HepG2 (cell line): ENCODE results near the gene AFG1L. TPM values are rescaled to one million over a fixed set of nuclear protein-coding genes. Genes with fewer than 3 reads are reported as not detected.
A peak's percentile ranks its signal among the peaks of the same experiment; 100 is the strongest.

Source experiments
- ADNP ChIP-seq: sonication (generic); formaldehyde crosslinking; IDR thresholded peaks from 2 replicates; pipeline ENCODE4 v1.4.0; 2020; ENCODE audit warnings: missing genetic modification reagents
- ARNTL ChIP-seq: sonication (generic); formaldehyde crosslinking; IDR thresholded peaks from 2 replicates; pipeline ENCODE4 v1.4.0; 2020; ENCODE audit warnings: mild to moderate bottlenecking, missing genetic modification reagents
- CENPT ChIP-seq: sonication (generic); formaldehyde crosslinking; IDR thresholded peaks from 2 replicates; pipeline ENCODE4 v1.8.0; 2022; ENCODE audit warnings: low read depth, mild to moderate bottlenecking, moderate library complexity, missing genetic modification reagents
- CHCHD3 ChIP-seq: sonication (generic); formaldehyde crosslinking; IDR thresholded peaks from 2 replicates; pipeline ENCODE4 v1.8.0; 2022; ENCODE audit warnings: mild to moderate bottlenecking, missing genetic modification reagents, moderate library complexity
- GATAD2A ChIP-seq: IDR thresholded peaks from 2 replicates; pipeline ENCODE4 v1.6.1; 2016
- KDM5B ChIP-seq: sonication (generic); formaldehyde crosslinking; IDR thresholded peaks from 2 replicates; pipeline ENCODE4 v1.4.0; 2020; ENCODE audit warnings: missing genetic modification reagents, mild to moderate bottlenecking, borderline replicate concordance
- MAF1 ChIP-seq: sonication (generic); formaldehyde crosslinking; IDR thresholded peaks from 2 replicates; pipeline ENCODE4 v1.5.0; 2020; ENCODE audit warnings: missing genetic modification reagents, borderline replicate concordance
- NBN ChIP-seq: fragments of 450-650 bp; conservative IDR thresholded peaks from 2 replicates; pipeline ENCODE4 v1.6.1; 2017
- NFATC3 ChIP-seq: sonication (generic); formaldehyde crosslinking; IDR thresholded peaks from 2 replicates; pipeline ENCODE4 v1.5.1; 2020; ENCODE audit warnings: mild to moderate bottlenecking, missing genetic modification reagents
- NFKB2 ChIP-seq: sonication (generic); formaldehyde crosslinking; IDR thresholded peaks from 2 replicates; pipeline ENCODE4 v1.4.0; 2020; ENCODE audit warnings: missing genetic modification reagents, borderline replicate concordance
- RBAK ChIP-seq: sonication (generic); formaldehyde crosslinking; IDR thresholded peaks from 2 replicates; pipeline ENCODE4 v1.5.1; 2020; ENCODE audit warnings: mild to moderate bottlenecking, missing genetic modification reagents
- RORA ChIP-seq: sonication (generic); formaldehyde crosslinking; IDR thresholded peaks from 2 replicates; pipeline ENCODE4 v1.5.0; 2020; ENCODE audit warnings: mild to moderate bottlenecking, missing genetic modification reagents, moderate library complexity
- SAP130 ChIP-seq: IDR thresholded peaks from 2 replicates; pipeline ENCODE4 v1.6.1; 2016; ENCODE audit warnings: low read depth
- SETDB1 ChIP-seq: sonication (generic); formaldehyde crosslinking; IDR thresholded peaks from 2 replicates; pipeline ENCODE4 v1.5.1; 2020; ENCODE audit warnings: missing genetic modification reagents, mild to moderate bottlenecking, borderline replicate concordance
- SRSF4 ChIP-seq: fragments of 200-400 bp; formaldehyde crosslinking; IDR thresholded peaks from one replicate; pipeline ENCODE4 v1.6.1; 2018; ENCODE audit warnings: mild to moderate bottlenecking, low read depth, low read length, moderate library complexity; ENCODE audit not compliant: poor library complexity, severe bottlenecking
- XBP1 ChIP-seq: sonication (generic); formaldehyde crosslinking; IDR thresholded peaks from 2 replicates; pipeline ENCODE4 v1.5.0; 2020; ENCODE audit warnings: missing genetic modification reagents
- ZBTB1 ChIP-seq: sonication (generic); formaldehyde crosslinking; IDR thresholded peaks from 2 replicates; pipeline ENCODE4 v1.4.0; 2020; ENCODE audit warnings: missing genetic modification reagents, borderline replicate concordance
- ZMYM3 ChIP-seq: sonication (generic); formaldehyde crosslinking; IDR thresholded peaks from 2 replicates; pipeline ENCODE4 v1.5.1; 2020; ENCODE audit warnings: mild to moderate bottlenecking, missing genetic modification reagents
- ZNF121 ChIP-seq: sonication (generic); formaldehyde crosslinking; IDR thresholded peaks from 2 replicates; pipeline ENCODE4 v1.5.0; 2020; ENCODE audit warnings: mild to moderate bottlenecking, missing genetic modification reagents
- ZNF33B ChIP-seq: sonication (generic); formaldehyde crosslinking; IDR thresholded peaks from 2 replicates; pipeline ENCODE4 v1.5.1; 2020; ENCODE audit warnings: mild to moderate bottlenecking, missing genetic modification reagents
- ZNF747 ChIP-seq: sonication (generic); formaldehyde crosslinking; IDR thresholded peaks from 2 replicates; pipeline ENCODE4 v1.8.1; 2023; ENCODE audit warnings: missing genetic modification reagents, mild to moderate bottlenecking, borderline replicate concordance
- ZNF816 ChIP-seq: sonication (generic); formaldehyde crosslinking; IDR thresholded peaks from 2 replicates; pipeline ENCODE4 v1.8.0; 2022; ENCODE audit warnings: missing genetic modification reagents, mild to moderate bottlenecking, borderline replicate concordance
- ZSCAN12 ChIP-seq: sonication (generic); formaldehyde crosslinking; IDR thresholded peaks from 2 replicates; pipeline ENCODE4 v1.9.0; 2021; ENCODE audit warnings: mild to moderate bottlenecking, missing genetic modification reagents
- polyA plus RNA-seq, 8 experiments: library from polyadenylated mRNA; depleted of rRNA in 3 of 8; stranded (reverse) in 7 of 8; unstranded in 1 of 8; fragments of >200 nt; fragmentation: Illumina TruSeq in 4 of 8; extraction: Trizol in 4 of 8; gene quantifications; 2 replicates each; pipeline versions ENCODE4 v1.2.1 to v1.2.3, GENCODE V29; 2011 to 2016; ENCODE audit warnings: low read depth in 4 of 8, missing spikeins in 1 of 8, mixed read lengths in 1 of 8; ENCODE audit not compliant: insufficient read depth in 1 of 8
- total RNA-seq, 5 experiments: library from RNA; depleted of rRNA; stranded (reverse); fragments of >200 nt; fragmentation: Illumina TruSeq; extraction: Trizol; gene quantifications; 2 replicates each; pipeline ENCODE4 v1.2.3, GENCODE V29; 2016; ENCODE audit warnings: low read depth in 1 of 5
- TF ChIP-seq, protein P1 (sequence below): sonication (generic); formaldehyde crosslinking; IDR thresholded peaks from 2 replicates; pipeline ENCODE4 v1.5.0; 2020; ENCODE audit warnings: mild to moderate bottlenecking, missing genetic modification reagents, moderate library complexity
- TF ChIP-seq, protein P2 (sequence below): sonication (generic); formaldehyde crosslinking; IDR thresholded peaks from 2 replicates; pipeline ENCODE4 v1.8.1; 2023; ENCODE audit warnings: mild to moderate bottlenecking, missing genetic modification reagents, borderline replicate concordance
- TF ChIP-seq, protein P3 (sequence below): IDR thresholded peaks from 2 replicates; pipeline ENCODE4 v1.6.1; 2018; ENCODE audit warnings: missing genetic modification reagents
- TF ChIP-seq, protein P4 (sequence below): IDR thresholded peaks from 2 replicates; pipeline ENCODE4 v1.6.1; 2016
- TF ChIP-seq, protein P5 (sequence below): sonication (generic); formaldehyde crosslinking; IDR thresholded peaks from 2 replicates; pipeline ENCODE4 v1.4.0; 2020; ENCODE audit warnings: missing genetic modification reagents, borderline replicate concordance

AFG1L gene
- total and polyA plus RNA-seq, 2 of the 13 experiments (the other 11 are each of a cell fraction or from before 2014, with no cell fraction given): 3.1 to 14.0 TPM

DNA sequence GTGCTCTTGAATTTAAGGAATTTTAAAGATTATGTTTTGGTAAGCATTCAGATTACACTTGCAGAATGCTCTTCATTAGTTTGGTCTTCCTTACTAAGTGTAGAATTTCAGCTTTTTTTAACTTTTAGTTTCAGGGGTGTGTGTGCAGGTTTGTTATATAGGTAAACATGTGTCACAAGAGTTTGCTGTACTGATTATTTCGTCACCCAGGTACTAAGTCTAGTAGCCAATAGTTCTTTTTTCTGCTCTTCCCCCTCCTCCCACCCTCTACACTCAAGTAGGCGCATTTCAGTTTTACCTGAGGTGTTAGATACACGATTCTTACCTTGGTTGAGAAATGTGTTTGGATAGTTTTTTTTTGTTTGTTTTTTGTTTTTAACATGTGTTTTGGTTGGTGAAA is 68.3 kb downstream of the AFG1L start (continued):
- no peak for TF ChIP-seq ZNF816 (CRISPR knock-in tag)
- 0 out of 2 replicates have a peak, but pooled peaks have one; percentile 22 for TF ChIP-seq SAP130 (CRISPR knock-in tag)
- peak; percentile 64 for TF ChIP-seq GATAD2A (CRISPR knock-in tag)
- TF ChIP-seq ADNP: no peak
- TF ChIP-seq MAF1: no peak
- no peak for TF ChIP-seq RORA (CRISPR knock-in tag)
- TF ChIP-seq CHCHD3 (CRISPR knock-in tag): no peak
- TF ChIP-seq, protein P1, sequence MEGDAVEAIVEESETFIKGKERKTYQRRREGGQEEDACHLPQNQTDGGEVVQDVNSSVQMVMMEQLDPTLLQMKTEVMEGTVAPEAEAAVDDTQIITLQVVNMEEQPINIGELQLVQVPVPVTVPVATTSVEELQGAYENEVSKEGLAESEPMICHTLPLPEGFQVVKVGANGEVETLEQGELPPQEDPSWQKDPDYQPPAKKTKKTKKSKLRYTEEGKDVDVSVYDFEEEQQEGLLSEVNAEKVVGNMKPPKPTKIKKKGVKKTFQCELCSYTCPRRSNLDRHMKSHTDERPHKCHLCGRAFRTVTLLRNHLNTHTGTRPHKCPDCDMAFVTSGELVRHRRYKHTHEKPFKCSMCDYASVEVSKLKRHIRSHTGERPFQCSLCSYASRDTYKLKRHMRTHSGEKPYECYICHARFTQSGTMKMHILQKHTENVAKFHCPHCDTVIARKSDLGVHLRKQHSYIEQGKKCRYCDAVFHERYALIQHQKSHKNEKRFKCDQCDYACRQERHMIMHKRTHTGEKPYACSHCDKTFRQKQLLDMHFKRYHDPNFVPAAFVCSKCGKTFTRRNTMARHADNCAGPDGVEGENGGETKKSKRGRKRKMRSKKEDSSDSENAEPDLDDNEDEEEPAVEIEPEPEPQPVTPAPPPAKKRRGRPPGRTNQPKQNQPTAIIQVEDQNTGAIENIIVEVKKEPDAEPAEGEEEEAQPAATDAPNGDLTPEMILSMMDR (CRISPR knock-in tag): no peak
- TF ChIP-seq RBAK: no peak
- no peak for TF ChIP-seq ZNF121 (CRISPR knock-in tag)
- no peak for TF ChIP-seq ARNTL
- no peak for TF ChIP-seq ZSCAN12 (CRISPR knock-in tag)
- TF ChIP-seq KDM5B (CRISPR knock-in tag): no peak
- TF ChIP-seq NBN: no peak
- TF ChIP-seq SETDB1: no peak
- TF ChIP-seq ZBTB1 (CRISPR knock-in tag): no peak
- TF ChIP-seq, protein P2, sequence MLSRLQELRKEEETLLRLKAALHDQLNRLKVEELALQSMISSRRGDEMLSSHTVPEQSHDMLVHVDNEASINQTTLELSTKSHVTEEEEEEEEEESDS (CRISPR knock-in tag): no peak
- TF ChIP-seq, protein P3, sequence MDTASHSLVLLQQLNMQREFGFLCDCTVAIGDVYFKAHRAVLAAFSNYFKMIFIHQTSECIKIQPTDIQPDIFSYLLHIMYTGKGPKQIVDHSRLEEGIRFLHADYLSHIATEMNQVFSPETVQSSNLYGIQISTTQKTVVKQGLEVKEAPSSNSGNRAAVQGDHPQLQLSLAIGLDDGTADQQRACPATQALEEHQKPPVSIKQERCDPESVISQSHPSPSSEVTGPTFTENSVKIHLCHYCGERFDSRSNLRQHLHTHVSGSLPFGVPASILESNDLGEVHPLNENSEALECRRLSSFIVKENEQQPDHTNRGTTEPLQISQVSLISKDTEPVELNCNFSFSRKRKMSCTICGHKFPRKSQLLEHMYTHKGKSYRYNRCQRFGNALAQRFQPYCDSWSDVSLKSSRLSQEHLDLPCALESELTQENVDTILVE: no peak
- no peak for TF ChIP-seq SRSF4
- TF ChIP-seq CENPT (CRISPR knock-in tag): no peak
- TF ChIP-seq, protein P4, sequence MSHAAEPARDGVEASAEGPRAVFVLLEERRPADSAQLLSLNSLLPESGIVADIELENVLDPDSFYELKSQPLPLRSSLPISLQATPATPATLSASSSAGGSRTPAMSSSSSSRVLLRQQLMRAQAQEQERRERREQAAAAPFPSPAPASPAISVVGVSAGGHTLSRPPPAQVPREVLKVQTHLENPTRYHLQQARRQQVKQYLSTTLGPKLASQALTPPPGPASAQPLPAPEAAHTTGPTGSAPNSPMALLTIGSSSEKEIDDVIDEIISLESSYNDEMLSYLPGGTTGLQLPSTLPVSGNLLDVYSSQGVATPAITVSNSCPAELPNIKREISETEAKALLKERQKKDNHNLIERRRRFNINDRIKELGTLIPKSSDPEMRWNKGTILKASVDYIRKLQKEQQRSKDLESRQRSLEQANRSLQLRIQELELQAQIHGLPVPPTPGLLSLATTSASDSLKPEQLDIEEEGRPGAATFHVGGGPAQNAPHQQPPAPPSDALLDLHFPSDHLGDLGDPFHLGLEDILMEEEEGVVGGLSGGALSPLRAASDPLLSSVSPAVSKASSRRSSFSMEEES (CRISPR knock-in tag): no peak
- TF ChIP-seq ZNF33B (CRISPR knock-in tag): no peak
- TF ChIP-seq ZMYM3 (CRISPR knock-in tag): no peak
- no peak for TF ChIP-seq ZNF747 (CRISPR knock-in tag)
- no peak for TF ChIP-seq NFKB2
- TF ChIP-seq XBP1: no peak
- TF ChIP-seq, protein P5, sequence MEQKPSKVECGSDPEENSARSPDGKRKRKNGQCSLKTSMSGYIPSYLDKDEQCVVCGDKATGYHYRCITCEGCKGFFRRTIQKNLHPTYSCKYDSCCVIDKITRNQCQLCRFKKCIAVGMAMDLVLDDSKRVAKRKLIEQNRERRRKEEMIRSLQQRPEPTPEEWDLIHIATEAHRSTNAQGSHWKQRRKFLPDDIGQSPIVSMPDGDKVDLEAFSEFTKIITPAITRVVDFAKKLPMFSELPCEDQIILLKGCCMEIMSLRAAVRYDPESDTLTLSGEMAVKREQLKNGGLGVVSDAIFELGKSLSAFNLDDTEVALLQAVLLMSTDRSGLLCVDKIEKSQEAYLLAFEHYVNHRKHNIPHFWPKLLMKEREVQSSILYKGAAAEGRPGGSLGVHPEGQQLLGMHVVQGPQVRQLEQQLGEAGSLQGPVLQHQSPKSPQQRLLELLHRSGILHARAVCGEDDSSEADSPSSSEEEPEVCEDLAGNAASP (CRISPR knock-in tag): no peak
- TF ChIP-seq NFATC3: no peak
